ENCODE measurements around the gene ATG10.
"Not testable (repeated sequence)": the region's sequence is repeated elsewhere in the genome, so short reads cannot be mapped to it uniquely, and the experiment has no call there.

DNA sequence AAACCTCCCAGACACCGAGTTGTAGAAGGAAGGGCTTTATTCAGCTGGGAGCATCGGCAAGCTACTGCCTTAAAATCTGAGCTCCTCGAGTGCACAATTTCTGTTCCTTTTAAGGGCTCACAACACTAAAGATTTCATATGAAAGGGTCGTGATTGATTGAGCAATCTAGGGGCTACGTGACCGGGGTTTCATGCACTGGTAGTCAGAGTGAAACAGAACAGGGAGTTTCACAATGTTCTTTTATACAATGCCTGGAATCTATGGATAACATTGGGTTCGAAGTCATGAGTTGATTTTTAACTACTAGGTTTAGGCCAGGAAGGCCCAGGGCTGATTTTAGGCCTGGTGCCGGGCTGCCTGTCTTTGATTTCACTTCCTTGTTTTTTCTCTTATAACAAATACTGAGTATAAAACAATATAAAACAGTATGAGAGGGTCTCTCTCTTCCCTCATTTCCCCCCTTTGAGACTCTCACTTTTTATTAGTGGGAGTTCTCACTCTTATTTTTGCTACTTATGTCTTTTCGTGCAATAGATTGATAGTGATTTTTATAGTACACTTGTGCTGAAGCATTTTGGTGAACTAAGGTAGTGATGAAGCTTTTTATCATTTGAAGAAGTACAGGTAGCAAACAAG is 295.6 kb downstream of the ATG10 start:
- TF ChIP-seq, protein P1, sequence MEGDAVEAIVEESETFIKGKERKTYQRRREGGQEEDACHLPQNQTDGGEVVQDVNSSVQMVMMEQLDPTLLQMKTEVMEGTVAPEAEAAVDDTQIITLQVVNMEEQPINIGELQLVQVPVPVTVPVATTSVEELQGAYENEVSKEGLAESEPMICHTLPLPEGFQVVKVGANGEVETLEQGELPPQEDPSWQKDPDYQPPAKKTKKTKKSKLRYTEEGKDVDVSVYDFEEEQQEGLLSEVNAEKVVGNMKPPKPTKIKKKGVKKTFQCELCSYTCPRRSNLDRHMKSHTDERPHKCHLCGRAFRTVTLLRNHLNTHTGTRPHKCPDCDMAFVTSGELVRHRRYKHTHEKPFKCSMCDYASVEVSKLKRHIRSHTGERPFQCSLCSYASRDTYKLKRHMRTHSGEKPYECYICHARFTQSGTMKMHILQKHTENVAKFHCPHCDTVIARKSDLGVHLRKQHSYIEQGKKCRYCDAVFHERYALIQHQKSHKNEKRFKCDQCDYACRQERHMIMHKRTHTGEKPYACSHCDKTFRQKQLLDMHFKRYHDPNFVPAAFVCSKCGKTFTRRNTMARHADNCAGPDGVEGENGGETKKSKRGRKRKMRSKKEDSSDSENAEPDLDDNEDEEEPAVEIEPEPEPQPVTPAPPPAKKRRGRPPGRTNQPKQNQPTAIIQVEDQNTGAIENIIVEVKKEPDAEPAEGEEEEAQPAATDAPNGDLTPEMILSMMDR (IDR thresholded peaks at IDR 0.05; ENCODE audit: low read depth, low read length): not testable (repeated sequence)
- TF ChIP-seq, protein P2, sequence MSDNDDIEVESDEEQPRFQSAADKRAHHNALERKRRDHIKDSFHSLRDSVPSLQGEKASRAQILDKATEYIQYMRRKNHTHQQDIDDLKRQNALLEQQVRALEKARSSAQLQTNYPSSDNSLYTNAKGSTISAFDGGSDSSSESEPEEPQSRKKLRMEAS (IDR thresholded peaks at IDR 0.05; ENCODE audit: low read depth, low read length): not testable (repeated sequence)
- not testable (repeated sequence) for TF ChIP-seq MYC (IDR thresholded peaks at IDR 0.05; ENCODE audit: low read depth, low read length); POLR2A (IDR thresholded peaks at IDR 0.05; ENCODE audit: extremely low read depth, insufficient read length)
